ENCODE data around the gene COMMD6. TPM values are rescaled to one million over a fixed set of nuclear protein-coding genes. Genes with fewer than 3 reads are reported as not detected.

COMMD6 gene
- total RNA-seq, 4 donors from 2014 or later: 45.1 to 92.6 (median 46.2) TPM

- Histone ChIP-seq H3K9me3 (no peaks in the 10 kb centered on the region), H3K4me1 (peaks cover 0 to 19% (median 11%) of the 10 kb centered on the region in 4 donors), H3K27ac (peak overlapping the region; percentile 75 to 90 (median 84)), H3K4me3 (peak overlapping the region in 3 of 4 donors; percentile 79 to 92 (median 83)), H3K27me3 (peaks cover 9% of the 10 kb centered on the region), H3K36me3 (no peaks in the 10 kb centered on the region)
- no peak for DNase-seq
- 0% methylated on average over 1 of the region's 1 CpG for WGBS, 2 donors (ENCODE audit: low coverage in 1 of 2)
- no peak for TF ChIP-seq POLR2A (IDR thresholded peaks at IDR 0.05)
- TF ChIP-seq, protein P1, sequence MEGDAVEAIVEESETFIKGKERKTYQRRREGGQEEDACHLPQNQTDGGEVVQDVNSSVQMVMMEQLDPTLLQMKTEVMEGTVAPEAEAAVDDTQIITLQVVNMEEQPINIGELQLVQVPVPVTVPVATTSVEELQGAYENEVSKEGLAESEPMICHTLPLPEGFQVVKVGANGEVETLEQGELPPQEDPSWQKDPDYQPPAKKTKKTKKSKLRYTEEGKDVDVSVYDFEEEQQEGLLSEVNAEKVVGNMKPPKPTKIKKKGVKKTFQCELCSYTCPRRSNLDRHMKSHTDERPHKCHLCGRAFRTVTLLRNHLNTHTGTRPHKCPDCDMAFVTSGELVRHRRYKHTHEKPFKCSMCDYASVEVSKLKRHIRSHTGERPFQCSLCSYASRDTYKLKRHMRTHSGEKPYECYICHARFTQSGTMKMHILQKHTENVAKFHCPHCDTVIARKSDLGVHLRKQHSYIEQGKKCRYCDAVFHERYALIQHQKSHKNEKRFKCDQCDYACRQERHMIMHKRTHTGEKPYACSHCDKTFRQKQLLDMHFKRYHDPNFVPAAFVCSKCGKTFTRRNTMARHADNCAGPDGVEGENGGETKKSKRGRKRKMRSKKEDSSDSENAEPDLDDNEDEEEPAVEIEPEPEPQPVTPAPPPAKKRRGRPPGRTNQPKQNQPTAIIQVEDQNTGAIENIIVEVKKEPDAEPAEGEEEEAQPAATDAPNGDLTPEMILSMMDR (IDR thresholded peaks at IDR 0.05): peak in 1 of 5 experiments; percentile 5
- TF ChIP-seq POLR2AphosphoS5 (IDR thresholded peaks at IDR 0.05): no peak
- intact Hi-C loops (cut with DNase I; ENCODE audit: low total_unique reads) (loop anchor here (10.0 kb wide), 1 partner anchor 62 kb away; the partner anchor contains the start of gene UCHL3), in situ Hi-C loops (cut with MboI; ENCODE audit: low pct_ligation_motif_present in 1 of 4, low pct_unique_long_range_greater_than_20kb in 1 of 4, low sequenced_read_pairs in 3 of 4) (loop anchor here in 3 of 4 donors (10.0 to 25.0 kb wide), 3 partner anchors 62 to 120 kb away; partner anchors contain the start of gene UCHL3 (in 1 of the 3))
Observed at GRCh38 chr13:75482820-75483079, 54.9 kb downstream of the COMMD6 start.

DNA sequence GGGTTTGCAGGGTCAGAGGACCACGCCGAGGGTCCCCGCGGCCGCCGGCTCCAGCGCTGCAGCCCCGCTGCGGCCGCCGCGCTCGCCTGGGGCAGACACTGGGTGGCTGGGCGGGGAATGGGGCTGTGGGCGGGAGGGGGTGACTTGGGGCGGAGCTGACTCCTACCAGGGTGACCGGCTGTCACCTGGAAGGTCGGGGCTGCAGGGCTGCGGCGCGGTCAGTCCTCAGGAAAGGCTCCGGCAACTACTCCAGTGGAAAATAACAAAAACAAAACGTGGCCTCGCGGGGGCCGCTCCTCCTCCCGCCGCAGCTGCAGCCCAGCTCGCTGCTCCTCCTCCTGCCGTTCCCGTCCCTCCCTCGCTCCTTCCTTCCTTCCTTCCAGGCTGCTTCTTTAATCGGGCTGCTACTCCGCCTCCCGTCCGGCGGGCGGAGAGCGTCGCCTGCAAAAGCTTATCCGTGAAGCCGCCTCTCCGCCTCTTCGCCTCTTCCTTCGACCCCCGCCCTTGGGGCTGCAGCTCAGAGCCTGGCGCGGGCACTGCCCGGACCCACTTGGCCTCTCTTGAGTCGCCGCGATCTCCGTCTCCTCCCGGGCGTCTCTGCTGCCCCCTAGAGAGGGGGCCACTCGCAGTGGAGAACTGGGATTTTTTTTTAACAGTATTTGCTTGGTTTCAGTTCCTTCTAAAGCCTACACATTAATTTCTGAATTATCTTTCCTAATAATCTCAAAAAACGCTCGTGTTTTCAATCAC lies 55.4 kb downstream of the COMMD6 start, which contains the start of gene TBC1D4:
TBC1D4 (minus strand) TSS at position 100 of the 750 bp plus-strand sequence. CDS start 402 bp downstream, outside the sequence.
- 0% methylated on average over 7 to 58 of the region's 58 CpGs for WGBS, 2 donors (ENCODE audit: low coverage in 1 of 2)
- Histone ChIP-seq H3K27ac (peak within 1 kb of the TSS; percentile 75 to 90 (median 84)), H3K4me1 (peaks cover 0 to 19% (median 11%) of the 10 kb centered on the region in 4 donors), H3K9me3 (no peaks in the 10 kb centered on the region), H3K4me3 (peak within 1 kb of the TSS; percentile 79 to 92 (median 86)), H3K36me3 (no peaks in the 10 kb centered on the region), H3K27me3 (peaks cover 6% of the 10 kb centered on the region)
- no peak for TF ChIP-seq EP300 (IDR thresholded peaks at IDR 0.05; ENCODE audit: low read depth)
- peak; percentile 41 for TF ChIP-seq POLR2A (IDR thresholded peaks at IDR 0.05)
- TF ChIP-seq, protein P1 (IDR thresholded peaks at IDR 0.05): peak; percentile 79 to 83 (median 81)
- peak in 1 of 3 donors; percentile 38 for TF ChIP-seq POLR2AphosphoS5 (IDR thresholded peaks at IDR 0.05)
- in situ Hi-C loops (cut with MboI; ENCODE audit: low pct_ligation_motif_present in 1 of 4, low pct_unique_long_range_greater_than_20kb in 1 of 4, low sequenced_read_pairs in 3 of 4): loop anchor here in 3 of 4 donors (10.0 to 25.0 kb wide), 3 partner anchors 63 to 120 kb away; partner anchors contain the start of gene UCHL3 (in 1 of the 3)
- intact Hi-C loops (cut with DNase I; ENCODE audit: low total_unique reads): loop anchor here (10.0 kb wide), 1 partner anchor 63 kb away; the partner anchor contains the start of gene UCHL3
- DNase-seq: peak; percentile 87

- WGBS, 2 donors (ENCODE audit: low coverage in 1 of 2): 1% methylated on average over 29 of the region's 100 CpGs; no CpG with 5 or more reads in 1 of the 2 donors
- peak overlapping the region; percentile 75 to 90 (median 84) for H3K27ac ChIP-seq
- H3K9me3 ChIP-seq: no peaks in the 10 kb centered on the region
- H3K4me3 ChIP-seq: peak overlapping the region; percentile 79 to 92 (median 86)
- H3K27me3 ChIP-seq: no peaks in the 10 kb centered on the region
- in situ Hi-C loops (cut with MboI; ENCODE audit: low pct_ligation_motif_present in 1 of 4, low pct_unique_long_range_greater_than_20kb in 1 of 4, low sequenced_read_pairs in 3 of 4): loop anchor here in 3 of 4 donors (10.0 to 25.0 kb wide), 3 partner anchors 63 to 119 kb away; partner anchors contain the start of gene UCHL3 (in 1 of the 3)
- H3K4me1 ChIP-seq: peaks cover 0 to 19% (median 11%) of the 10 kb centered on the region in 4 donors
- TF ChIP-seq, protein P1 (IDR thresholded peaks at IDR 0.05): no peak
- no peak for TF ChIP-seq POLR2A (IDR thresholded peaks at IDR 0.05)
- no peak for TF ChIP-seq POLR2AphosphoS5 (IDR thresholded peaks at IDR 0.05)
- no peak for TF ChIP-seq EP300 (IDR thresholded peaks at IDR 0.05; ENCODE audit: low read depth)
- no peaks in the 10 kb centered on the region for H3K36me3 ChIP-seq
- peak; percentile 24 for DNase-seq
- intact Hi-C loops (cut with DNase I; ENCODE audit: low total_unique reads): loop anchor here (10.0 kb wide), 1 partner anchor 63 kb away; the partner anchor contains the start of gene UCHL3
Observed at GRCh38 chr13:75481176-75482069, 56.2 kb downstream of the COMMD6 start.
